Thyroid gland (tissue), 4 donors: Measurements from ENCODE around the gene RAB27B. TPM values are rescaled to one million over a fixed set of nuclear protein-coding genes. Genes with fewer than 3 reads are reported as not detected.

Experiments used
- DNase-seq, 2 donors: peaks; one replicate each; pipeline ENCODE4 v3.0.0-alpha.2; 2019
- H3K27ac ChIP-seq, 3 donors: fragments of 200-600 bp; sonication (generic); 1 replicate in 2 of 3; 2 replicates in 1 of 3; pipeline ENCODE4 v1.5.1; 2016 to 2019; ENCODE audit warnings: mild to moderate bottlenecking in 1 of 3, moderate library complexity in 1 of 3
- H3K27me3 ChIP-seq: fragments of 200-600 bp; sonication (generic); one replicate; pipeline ENCODE4 v1.5.1; 2019
- H3K36me3 ChIP-seq, 2 donors: fragments of 200-600 bp; sonication (generic); one replicate each; pipeline ENCODE4 v1.5.1; 2016 to 2019
- H3K4me1 ChIP-seq, 2 donors: fragments of 200-600 bp; sonication (generic); one replicate each; pipeline ENCODE4 v1.5.1; 2017 to 2019
- H3K4me3 ChIP-seq, 3 donors: fragments of 200-600 bp; sonication (generic); replicated peaks in 1 of 3; 1 replicate in 2 of 3; 2 replicates in 1 of 3; pipeline ENCODE4 v1.5.1; 2016; ENCODE audit warnings: mild to moderate bottlenecking in 1 of 3
- H3K9me3 ChIP-seq: fragments of 200-600 bp; sonication (generic); one replicate; pipeline ENCODE4 v1.5.1; 2017
- POLR2A ChIP-seq, 2 donors: fragments of 450-650 bp; IDR thresholded peaks; one replicate each; pipeline ENCODE4 v1.6.1; 2017; ENCODE audit warnings: antibody characterized with exemption in 2 of 2, mild to moderate bottlenecking in 2 of 2, moderate library complexity in 1 of 2
- WGBS, 2 donors: methylation state at CpG; one replicate each; pipeline ENCODE4 v1.1.5; 2017; 5-methylcytosine and 5-hydroxymethylcytosine counted together
- intact Hi-C: fragments of 100-400 bp; cut with DNase I; formaldehyde crosslinking; loops from one replicate; pipeline ENCODE4 v1.15.1; 2023
- total RNA-seq, 4 donors: library from RNA; depleted of rRNA; stranded (reverse); fragments of >200 nt; gene quantifications; one replicate each; pipeline ENCODE4 v1.2.3, GENCODE V29; 2016
- TF ChIP-seq, protein P1 (sequence below), 6 experiments: fragments of 200-600 bp in 3 of 6; fragments of 450-650 bp in 3 of 6; sonication (generic) in 3 of 6; IDR thresholded peaks; one replicate each; pipeline ENCODE4 v1.5.1; 2016 to 2019; ENCODE audit warnings: antibody characterized with exemption in 6 of 6, mild to moderate bottlenecking in 2 of 6, inconsistent platforms in 1 of 6, moderate library complexity in 1 of 6

The RAB27B gene
- total RNA-seq, 4 donors from 2014 or later, result 0.21 to 0.44 (median 0.37) TPM

GRCh38 chr18:54843314-54843713 lies 15.0 kb downstream of the RAB27B start:
- no peak overlapping the region for H3K27ac ChIP-seq
- intact Hi-C loops, result no loop called here
- TF ChIP-seq POLR2A (IDR thresholded peaks at IDR 0.05), result no peak
- TF ChIP-seq, protein P1, sequence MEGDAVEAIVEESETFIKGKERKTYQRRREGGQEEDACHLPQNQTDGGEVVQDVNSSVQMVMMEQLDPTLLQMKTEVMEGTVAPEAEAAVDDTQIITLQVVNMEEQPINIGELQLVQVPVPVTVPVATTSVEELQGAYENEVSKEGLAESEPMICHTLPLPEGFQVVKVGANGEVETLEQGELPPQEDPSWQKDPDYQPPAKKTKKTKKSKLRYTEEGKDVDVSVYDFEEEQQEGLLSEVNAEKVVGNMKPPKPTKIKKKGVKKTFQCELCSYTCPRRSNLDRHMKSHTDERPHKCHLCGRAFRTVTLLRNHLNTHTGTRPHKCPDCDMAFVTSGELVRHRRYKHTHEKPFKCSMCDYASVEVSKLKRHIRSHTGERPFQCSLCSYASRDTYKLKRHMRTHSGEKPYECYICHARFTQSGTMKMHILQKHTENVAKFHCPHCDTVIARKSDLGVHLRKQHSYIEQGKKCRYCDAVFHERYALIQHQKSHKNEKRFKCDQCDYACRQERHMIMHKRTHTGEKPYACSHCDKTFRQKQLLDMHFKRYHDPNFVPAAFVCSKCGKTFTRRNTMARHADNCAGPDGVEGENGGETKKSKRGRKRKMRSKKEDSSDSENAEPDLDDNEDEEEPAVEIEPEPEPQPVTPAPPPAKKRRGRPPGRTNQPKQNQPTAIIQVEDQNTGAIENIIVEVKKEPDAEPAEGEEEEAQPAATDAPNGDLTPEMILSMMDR (IDR thresholded peaks at IDR 0.05), result no peak

GRCh38 chr18:54845787-54846186 lies 17.5 kb downstream of the RAB27B start:
- Histone ChIP-seq H3K4me1 (no peaks in the 10 kb centered on the region), H3K36me3 (no peaks in the 10 kb centered on the region), H3K4me3 (no peak overlapping the region), H3K27ac (no peak overlapping the region), H3K27me3 (no peaks in the 10 kb centered on the region), H3K9me3 (no peaks in the 10 kb centered on the region)
- no peak for DNase-seq
- intact Hi-C loops, result no loop called here
- WGBS, 2 donors, result 46 to 49% methylated on average over 2 of the region's 2 CpGs
- TF ChIP-seq POLR2A (IDR thresholded peaks at IDR 0.05), result no peak
- TF ChIP-seq, protein P1 (IDR thresholded peaks at IDR 0.05), result no peak

More at GRCh38 chr18:54843314-54843713, 15.0 kb downstream of the RAB27B start:
- Histone ChIP-seq H3K4me3 (no peak overlapping the region), H3K36me3 (no peaks in the 10 kb centered on the region), H3K4me1 (no peaks in the 10 kb centered on the region), H3K27me3 (no peaks in the 10 kb centered on the region), H3K9me3 (no peaks in the 10 kb centered on the region)
- 82 to 90% methylated on average over 2 of the region's 2 CpGs for WGBS, 2 donors
- no peak for DNase-seq

GRCh38 chr18:54848121-54848520 lies 19.8 kb downstream of the RAB27B start:
- Histone ChIP-seq H3K4me3 (no peak overlapping the region), H3K4me1 (no peaks in the 10 kb centered on the region), H3K27ac (no peak overlapping the region), H3K9me3 (no peaks in the 10 kb centered on the region), H3K27me3 (no peaks in the 10 kb centered on the region), H3K36me3 (no peaks in the 10 kb centered on the region)
- 94 to 97% methylated on average over 1 of the region's 1 CpG for WGBS, 2 donors
- TF ChIP-seq, protein P1 (IDR thresholded peaks at IDR 0.05), result no peak
- no peak for TF ChIP-seq POLR2A (IDR thresholded peaks at IDR 0.05)
- intact Hi-C loops, result no loop called here
- DNase-seq, result no peak

GRCh38 chr18:54849683-54850082 lies 21.4 kb downstream of the RAB27B start:
- TF ChIP-seq, protein P1 (IDR thresholded peaks at IDR 0.05), result no peak
- no peak for TF ChIP-seq POLR2A (IDR thresholded peaks at IDR 0.05)
- H3K27ac ChIP-seq, result no peak overlapping the region
- DNase-seq, result no peak
- intact Hi-C loops, result no loop called here
- WGBS, 2 donors, result 68 to 73% methylated on average over 2 of the region's 2 CpGs
- H3K27me3 ChIP-seq, result no peaks in the 10 kb centered on the region
- no peaks in the 10 kb centered on the region for H3K9me3 ChIP-seq
- H3K4me3 ChIP-seq, result no peak overlapping the region
- H3K36me3 ChIP-seq, result no peaks in the 10 kb centered on the region
- no peaks in the 10 kb centered on the region for H3K4me1 ChIP-seq

DNA sequence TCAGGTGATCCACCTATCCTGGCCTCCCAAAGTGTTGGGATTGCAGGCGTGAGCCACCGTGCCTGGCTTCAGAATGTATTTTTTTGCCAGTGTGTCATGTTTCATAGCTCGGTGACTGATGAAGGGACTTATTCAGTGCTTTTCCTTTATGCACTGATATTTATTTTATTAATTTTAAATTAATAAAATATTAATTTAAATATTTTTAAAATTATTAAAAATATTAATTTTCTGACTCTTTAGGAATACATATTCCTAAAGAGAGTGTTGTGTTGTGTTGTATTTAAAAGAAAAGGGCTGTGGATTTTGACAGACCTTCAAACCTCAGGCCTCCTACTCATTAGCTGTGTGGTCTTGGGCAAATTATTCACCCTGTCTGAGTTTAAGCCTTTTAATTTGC lies 22.3 kb downstream of the RAB27B start:
- no peak for TF ChIP-seq POLR2A (IDR thresholded peaks at IDR 0.05)
- Histone ChIP-seq H3K27me3 (no peaks in the 10 kb centered on the region), H3K4me1 (no peaks in the 10 kb centered on the region), H3K4me3 (no peak overlapping the region), H3K9me3 (no peaks in the 10 kb centered on the region), H3K27ac (no peak overlapping the region), H3K36me3 (no peaks in the 10 kb centered on the region)
- DNase-seq, result no peak
- intact Hi-C loops, result no loop called here
- 93 to 96% methylated on average over 3 of the region's 3 CpGs for WGBS, 2 donors
